HCT116 (cell line): ENCODE results near the gene MPC1.
"Not testable (repeated sequence)": the region's sequence is repeated elsewhere in the genome, so short reads cannot be mapped to it uniquely, and the experiment has no call there.

ENCODE experiments used
- ATF3 ChIP-seq: IDR thresholded peaks from 2 replicates; pipeline ENCODE4 v1.6.1; 2012
- CBX3 ChIP-seq: IDR thresholded peaks from 2 replicates; pipeline ENCODE4 v1.6.1; 2012; ENCODE audit warnings: low read depth
- CEBPB ChIP-seq: IDR thresholded peaks from 2 replicates; pipeline ENCODE4 v1.6.1; 2012; ENCODE audit warnings: low read depth
- CTCF ChIP-seq, 3 experiments: fragments of 200-600 bp in 1 of 3; sonication (generic) in 1 of 3; IDR thresholded peaks in 2 of 3; conservative IDR thresholded peaks in 1 of 3; 2 replicates each; pipeline ENCODE4 v1.5.1; 2012 to 2017; ENCODE audit warnings: low read depth in 2 of 3, low read length in 2 of 3, antibody characterized with exemption in 1 of 3, borderline replicate concordance in 1 of 3, control low read depth in 1 of 3, mild to moderate bottlenecking in 1 of 3, mixed read lengths in 1 of 3, mixed run types in 1 of 3, moderate library complexity in 1 of 3; ENCODE audit not compliant: insufficient read depth in 1 of 3
- EZH2 ChIP-seq: fragments of 200-600 bp; sonication (generic); IDR thresholded peaks from 2 replicates; pipeline ENCODE4 v1.6.1; 2017; ENCODE audit warnings: antibody characterized with exemption, mixed run types
- EZH2phosphoT487 ChIP-seq: fragments of 200-600 bp; IDR thresholded peaks from 2 replicates; pipeline ENCODE4 v1.6.1; 2018; ENCODE audit warnings: antibody characterized with exemption, borderline replicate concordance
- MAX ChIP-seq: IDR thresholded peaks from 2 replicates; pipeline ENCODE4 v1.6.1; 2012
- POLR2A ChIP-seq: IDR thresholded peaks from 2 replicates; pipeline ENCODE4 v1.7.0; 2011; ENCODE audit warnings: borderline replicate concordance; ENCODE audit not compliant: insufficient read depth, insufficient read length; ENCODE audit errors: extremely low read depth
- POLR2AphosphoS5 ChIP-seq: IDR thresholded peaks from 2 replicates; pipeline ENCODE4 v1.6.1; 2011; ENCODE audit warnings: mild to moderate bottlenecking, low read depth, low read length, moderate library complexity
- RAD21 ChIP-seq: IDR thresholded peaks from 2 replicates; pipeline ENCODE4 v1.6.1; 2012; ENCODE audit warnings: low read depth, mild to moderate bottlenecking
- REST ChIP-seq: IDR thresholded peaks from 2 replicates; pipeline ENCODE4 v1.6.1; 2012; ENCODE audit warnings: low read depth
- SP1 ChIP-seq: IDR thresholded peaks from 2 replicates; pipeline ENCODE4 v1.6.1; 2012; ENCODE audit warnings: low read depth
- SRF ChIP-seq: IDR thresholded peaks from 2 replicates; pipeline ENCODE4 v1.6.1; 2012; ENCODE audit warnings: low read depth
- ZBTB33 ChIP-seq: IDR thresholded peaks from 2 replicates; pipeline ENCODE4 v1.6.1; 2011; ENCODE audit warnings: mild to moderate bottlenecking, low read length, moderate library complexity; ENCODE audit not compliant: insufficient replicate concordance; ENCODE audit errors: extremely low read depth

- not testable (repeated sequence) for TF ChIP-seq POLR2AphosphoS5, SRF, SP1, REST, ZBTB33, POLR2A, EZH2, MAX, EZH2phosphoT487, ATF3, RAD21, CBX3
- TF ChIP-seq CTCF (IDR thresholded peaks at IDR 0.05 in 2 of 3, conservative IDR thresholded peaks at IDR 0.05 in 1 of 3; ENCODE audit: borderline replicate concordance in 1 of 3, insufficient read depth in 1 of 3, low read depth in 2 of 3, low read length in 2 of 3) (peak in 1 of 3 experiments; percentile 12; a peak in 2 of 6 replicates), CEBPB (peak; percentile 69)
These were observed 1.1 kb upstream of the MPC1 start for GRCh38 chr6:166383802-166384363.
